Measurements from ENCODE around the gene ZFYVE27.

ZFYVE27 gene

GRCh38 chr10:97743169-97743943 is 6.4 kb downstream of the ZFYVE27 start:
- Histone ChIP-seq H3K4me1 (ENCODE audit: low read length) (peaks cover under 1% of the 10 kb centered on the region), H3K27me3 (ENCODE audit: low read depth, low read length) (no peaks in the 10 kb centered on the region), H3K4me2 (ENCODE audit: low read length) (no peak overlapping the region), H2AFZ (ENCODE audit: low read depth, low read length) (no peak overlapping the region), H3K9ac (ENCODE audit: low read length) (no peak overlapping the region), H3K4me3 (ENCODE audit: low read length) (no peak overlapping the region), H3K27ac (ENCODE audit: low read length) (no peak overlapping the region), H3K36me3 (replicated peaks; ENCODE audit: low read depth, low read length) (peaks cover 13% of the 10 kb centered on the region), H3K9me3 (ENCODE audit: insufficient read depth, low read length) (no peaks in the 10 kb centered on the region), H3K79me2 (ENCODE audit: low read length) (peaks cover 19% of the 10 kb centered on the region), H4K20me1 (ENCODE audit: insufficient read depth, low read length) (no peaks in the 10 kb centered on the region)
- TF ChIP-seq CTCF (IDR thresholded peaks at IDR 0.05; ENCODE audit: low read depth, low read length) (no peak), EZH2phosphoT487 (IDR thresholded peaks at IDR 0.05; ENCODE audit: low read depth) (no peak)

GRCh38 chr10:97744405-97745035 is 7.6 kb downstream of the ZFYVE27 start:
- H3K27ac ChIP-seq (ENCODE audit: low read length) = no peak overlapping the region
- H3K9me3 ChIP-seq (ENCODE audit: insufficient read depth, low read length) = no peaks in the 10 kb centered on the region
- H3K4me2 ChIP-seq (ENCODE audit: low read length) = no peak overlapping the region
- H3K27me3 ChIP-seq (ENCODE audit: low read depth, low read length) = no peaks in the 10 kb centered on the region
- H3K4me1 ChIP-seq (ENCODE audit: low read length) = no peaks in the 10 kb centered on the region
- no peak overlapping the region for H3K4me3 ChIP-seq (ENCODE audit: low read length)
- no peak overlapping the region for H3K9ac ChIP-seq (ENCODE audit: low read length)
- H4K20me1 ChIP-seq (ENCODE audit: insufficient read depth, low read length) = no peaks in the 10 kb centered on the region
- peaks cover 13% of the 10 kb centered on the region for H3K36me3 ChIP-seq (replicated peaks; ENCODE audit: low read depth, low read length)
- H3K79me2 ChIP-seq (ENCODE audit: low read length) = peaks cover 14% of the 10 kb centered on the region
- H2AFZ ChIP-seq (ENCODE audit: low read depth, low read length) = no peak overlapping the region
- TF ChIP-seq CTCF (IDR thresholded peaks at IDR 0.05; ENCODE audit: low read depth, low read length) = no peak
- no peak for TF ChIP-seq EZH2phosphoT487 (IDR thresholded peaks at IDR 0.05; ENCODE audit: low read depth)

DNA sequence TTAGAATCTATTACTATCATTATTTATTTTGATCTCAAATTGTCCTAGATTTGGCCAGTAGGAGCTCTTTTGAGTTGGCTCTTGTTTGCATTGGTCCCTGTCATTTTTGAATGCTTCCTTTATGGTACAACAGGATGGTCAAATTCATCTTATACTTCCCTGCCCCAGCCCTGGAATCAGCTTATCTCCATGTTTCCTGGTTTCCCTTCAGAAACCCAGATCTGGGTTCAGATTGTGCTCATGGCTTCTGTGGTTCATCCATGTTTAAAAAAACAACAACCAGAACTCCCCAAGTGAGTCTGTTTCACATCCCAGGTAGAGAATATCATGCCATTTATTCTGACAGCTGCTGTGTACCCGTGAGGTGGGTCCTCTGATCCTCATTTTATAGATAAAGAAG is 10.6 kb downstream of the ZFYVE27 start:
- TF ChIP-seq EZH2phosphoT487 (IDR thresholded peaks at IDR 0.05; ENCODE audit: low read depth) = no peak
- TF ChIP-seq CTCF (IDR thresholded peaks at IDR 0.05; ENCODE audit: low read depth, low read length) = no peak
- Histone ChIP-seq H3K9ac (ENCODE audit: low read length) (no peak overlapping the region), H3K4me2 (ENCODE audit: low read length) (no peak overlapping the region), H3K27ac (ENCODE audit: low read length) (no peak overlapping the region), H3K36me3 (replicated peaks; ENCODE audit: low read depth, low read length) (peaks cover 8% of the 10 kb centered on the region), H2AFZ (ENCODE audit: low read depth, low read length) (no peak overlapping the region), H3K79me2 (ENCODE audit: low read length) (no peaks in the 10 kb centered on the region), H4K20me1 (ENCODE audit: insufficient read depth, low read length) (no peaks in the 10 kb centered on the region), H3K4me3 (ENCODE audit: low read length) (no peak overlapping the region), H3K27me3 (ENCODE audit: low read depth, low read length) (no peaks in the 10 kb centered on the region), H3K4me1 (ENCODE audit: low read length) (no peaks in the 10 kb centered on the region), H3K9me3 (ENCODE audit: insufficient read depth, low read length) (no peaks in the 10 kb centered on the region)

DNA sequence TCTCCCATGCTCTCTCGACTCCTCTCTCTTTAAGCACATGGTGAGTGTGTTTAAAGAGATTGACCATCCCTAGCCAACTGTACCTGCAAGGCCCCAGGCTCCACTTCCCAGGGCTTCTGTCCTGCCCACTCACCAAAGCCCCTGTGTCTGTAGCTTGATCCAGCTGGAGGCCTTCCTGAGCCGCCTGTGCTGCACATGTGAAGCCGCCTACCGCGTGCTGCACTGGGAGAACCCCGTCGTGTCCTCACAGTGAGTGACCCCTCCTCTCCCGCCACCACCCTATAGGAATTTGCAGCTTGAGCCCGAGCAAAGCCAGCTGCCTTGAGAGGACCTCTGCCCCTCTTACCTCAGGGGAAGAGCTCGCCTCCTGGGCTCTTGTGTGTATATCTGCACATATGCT is 11.2 kb downstream of the ZFYVE27 start:
- Histone ChIP-seq H3K9ac (ENCODE audit: low read length) (no peak overlapping the region), H3K4me1 (ENCODE audit: low read length) (no peaks in the 10 kb centered on the region), H4K20me1 (ENCODE audit: insufficient read depth, low read length) (no peaks in the 10 kb centered on the region)

More for the DNA sequence above, 11.2 kb downstream of the ZFYVE27 start:
- Histone ChIP-seq H3K4me2 (ENCODE audit: low read length) (no peak overlapping the region), H3K27ac (ENCODE audit: low read length) (no peak overlapping the region), H3K36me3 (replicated peaks; ENCODE audit: low read depth, low read length) (peaks cover 7% of the 10 kb centered on the region), H3K79me2 (ENCODE audit: low read length) (no peaks in the 10 kb centered on the region), H3K9me3 (ENCODE audit: insufficient read depth, low read length) (no peaks in the 10 kb centered on the region), H3K27me3 (ENCODE audit: low read depth, low read length) (no peaks in the 10 kb centered on the region), H3K4me3 (ENCODE audit: low read length) (no peak overlapping the region), H2AFZ (ENCODE audit: low read depth, low read length) (no peak overlapping the region)
- no peak for TF ChIP-seq CTCF (IDR thresholded peaks at IDR 0.05; ENCODE audit: low read depth, low read length)
- TF ChIP-seq EZH2phosphoT487 (IDR thresholded peaks at IDR 0.05; ENCODE audit: low read depth) = no peak
